Right lobe of liver (tissue), 6 donors: ENCODE data around the gene ZNF785. TPM values are rescaled to one million over a fixed set of nuclear protein-coding genes. Genes with fewer than 3 reads are reported as not detected.

Experiments
- ATAC-seq, 4 donors: fragments of 200-7000 bp; cut with Tn5 transposase; one replicate each; pipeline ENCODE4 v1.9.1; 2020; ENCODE audit warnings: mild to moderate bottlenecking in 4 of 4, moderate library complexity in 4 of 4
- DNase-seq, 3 donors: peaks; one replicate each; pipeline ENCODE4 v3.0.0-alpha.2; 2020
- H3K27ac ChIP-seq, 3 donors: fragments of 200-600 bp; one replicate each; pipeline ENCODE4 v1.8.0; 2022
- H3K27me3 ChIP-seq, 2 donors: fragments of 200-600 bp; one replicate each; pipeline ENCODE4 v1.8.0; 2022
- H3K36me3 ChIP-seq, 4 donors: fragments of 200-600 bp; sonication (generic) in 1 of 4; one replicate each; pipeline versions ENCODE4 v1.5.1 to v1.8.0; 2017 to 2022; ENCODE audit warnings: control low read depth in 1 of 4
- H3K4me1 ChIP-seq, 4 donors: fragments of 200-600 bp; sonication (generic) in 1 of 4; one replicate each; pipeline versions ENCODE4 v1.5.1 to v1.8.0; 2017 to 2022; ENCODE audit warnings: control low read depth in 1 of 4
- H3K4me3 ChIP-seq, 3 donors: fragments of 200-600 bp; one replicate each; pipeline ENCODE4 v1.8.0; 2022
- H3K9me3 ChIP-seq, 4 donors: fragments of 200-600 bp; sonication (generic) in 1 of 4; one replicate each; pipeline versions ENCODE4 v1.5.1 to v1.8.0; 2017 to 2022; ENCODE audit warnings: control low read depth in 1 of 4
- POLR2A ChIP-seq: fragments of 450-650 bp; IDR thresholded peaks from one replicate; pipeline ENCODE4 v1.6.1; 2017; ENCODE audit warnings: antibody characterized with exemption, mild to moderate bottlenecking
- WGBS: methylation state at CpG from one replicate; pipeline ENCODE4 v1.1.6; 2018; ENCODE audit warnings: low coverage, low lambda C conversion rate; ENCODE audit not compliant: insufficient coverage; ENCODE audit errors: missing lambda C conversion rate; 5-methylcytosine and 5-hydroxymethylcytosine counted together
- intact Hi-C, 2 donors: fragments of 100-400 bp; cut with DNase I; formaldehyde crosslinking; loops; one replicate each; pipeline versions ENCODE4 v1.11.2 to v1.14.1; 2022
- total RNA-seq, 6 experiments: library from RNA; depleted of rRNA in 2 of 6; stranded (reverse); fragments of >200 nt in 2 of 6; fragmentation: NEBNext Ultra II Directional in 3 of 6; extraction: Animal tissue kit (Norgen Biotek cat#: 25700) in 3 of 6; gene quantifications; one replicate each; pipeline versions ENCODE4 v1.1.0 to v1.2.4, GENCODE V29; 2016 to 2023
- TF ChIP-seq, protein P1 (sequence below), 4 donors: fragments of 200-600 bp in 3 of 4; fragments of 450-650 bp in 1 of 4; IDR thresholded peaks; one replicate each; pipeline versions ENCODE4 v1.5.1 to v1.8.0; 2016 to 2022; ENCODE audit warnings: antibody characterized with exemption in 4 of 4, mild to moderate bottlenecking in 2 of 4
- donor health status: DM: no; HTN: yes; CAD: no.
- donor health status: DM: no; HTN: no; CAD: no.
- donor health status: DM: no; HTN: no; CAD: no.
- donor health status: DM: no; HTN: yes; CAD: no.
- donor health status: DM: no; HTN: yes; CAD: no.

The ZNF785 gene
- total RNA-seq, 6 experiments from 2014 or later, result 2.4 to 6.5 (median 5.6) TPM

- peak; percentile 94 to 95 (median 94) for ATAC-seq
- peaks cover 0 to 18% (median 7%) of the 10 kb centered on the region in 4 donors for H3K36me3 ChIP-seq
- no peaks in the 10 kb centered on the region for H3K9me3 ChIP-seq
- TF ChIP-seq, protein P1, sequence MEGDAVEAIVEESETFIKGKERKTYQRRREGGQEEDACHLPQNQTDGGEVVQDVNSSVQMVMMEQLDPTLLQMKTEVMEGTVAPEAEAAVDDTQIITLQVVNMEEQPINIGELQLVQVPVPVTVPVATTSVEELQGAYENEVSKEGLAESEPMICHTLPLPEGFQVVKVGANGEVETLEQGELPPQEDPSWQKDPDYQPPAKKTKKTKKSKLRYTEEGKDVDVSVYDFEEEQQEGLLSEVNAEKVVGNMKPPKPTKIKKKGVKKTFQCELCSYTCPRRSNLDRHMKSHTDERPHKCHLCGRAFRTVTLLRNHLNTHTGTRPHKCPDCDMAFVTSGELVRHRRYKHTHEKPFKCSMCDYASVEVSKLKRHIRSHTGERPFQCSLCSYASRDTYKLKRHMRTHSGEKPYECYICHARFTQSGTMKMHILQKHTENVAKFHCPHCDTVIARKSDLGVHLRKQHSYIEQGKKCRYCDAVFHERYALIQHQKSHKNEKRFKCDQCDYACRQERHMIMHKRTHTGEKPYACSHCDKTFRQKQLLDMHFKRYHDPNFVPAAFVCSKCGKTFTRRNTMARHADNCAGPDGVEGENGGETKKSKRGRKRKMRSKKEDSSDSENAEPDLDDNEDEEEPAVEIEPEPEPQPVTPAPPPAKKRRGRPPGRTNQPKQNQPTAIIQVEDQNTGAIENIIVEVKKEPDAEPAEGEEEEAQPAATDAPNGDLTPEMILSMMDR (IDR thresholded peaks at IDR 0.05), result no peak
- TF ChIP-seq POLR2A, result peak; percentile 84
- intact Hi-C loops, result no loop called here
- peak within 1 kb of the TSS; percentile 99 to 100 (median 99) for H3K27ac ChIP-seq
- peaks cover 0 to 20% (median 11%) of the 10 kb centered on the region in 4 donors for H3K4me1 ChIP-seq
- DNase-seq, result peak; percentile 92 to 98 (median 96)
- H3K27me3 ChIP-seq, result no peaks in the 10 kb centered on the region
- WGBS, result 1% methylated on average over 20 of the region's 63 CpGs
- H3K4me3 ChIP-seq, result peak within 1 kb of the TSS; percentile 71 to 94 (median 80)
Measured at GRCh38 chr16:30609926-30610839, 24.7 kb upstream of the ZNF785 start, which contains the start of gene ZNF689. ZNF689 (minus strand) TSS chr16:30610389; CDS start chr16:30610041, 348 bp downstream.

DNA sequence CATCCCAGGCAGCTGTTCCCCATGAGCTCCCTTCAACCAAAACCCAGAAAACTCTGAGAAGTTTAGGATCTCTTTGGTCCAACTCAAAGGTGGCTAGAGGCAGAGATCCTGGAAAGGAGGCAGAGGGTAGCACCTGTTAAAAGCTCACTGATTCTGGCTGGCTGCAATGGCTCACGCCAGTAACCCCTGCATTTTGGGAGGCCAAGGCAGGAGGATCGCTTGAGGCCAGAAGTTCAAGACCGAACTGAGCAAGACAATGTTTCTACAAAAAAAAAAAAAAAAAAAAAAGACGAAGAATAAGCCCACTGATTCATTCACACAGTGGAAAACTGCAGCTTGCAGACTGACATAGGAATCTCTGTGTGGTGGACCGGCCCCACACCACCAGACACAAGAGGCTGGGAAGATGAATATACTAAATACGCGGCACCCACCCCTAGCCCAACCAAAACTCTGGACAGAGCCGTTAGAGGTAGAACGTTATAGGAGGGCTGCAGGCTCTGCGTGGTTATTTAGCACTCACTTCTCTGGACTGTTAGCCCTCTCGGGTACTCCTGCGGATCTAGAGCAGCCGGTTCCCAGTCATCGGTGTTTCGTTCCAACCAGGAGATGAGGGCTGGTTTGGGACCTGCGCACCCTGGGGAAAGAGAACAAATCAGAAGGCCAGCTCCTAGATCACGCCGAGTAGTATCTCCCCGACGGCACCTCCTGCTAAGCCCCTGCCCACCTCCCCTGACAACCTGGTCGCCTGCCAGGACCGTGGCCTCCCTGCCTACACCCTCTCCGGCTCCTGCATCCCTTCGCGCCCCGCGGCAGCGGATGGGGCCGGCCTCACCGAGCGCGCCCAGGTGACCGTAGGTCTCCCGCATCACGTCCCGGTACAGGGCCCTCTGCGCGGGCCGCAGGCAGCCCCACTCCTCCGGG is 23.8 kb upstream of the ZNF785 start:
- H3K27ac ChIP-seq, result peak overlapping the region; percentile 99 to 100 (median 99)
- no peaks in the 10 kb centered on the region for H3K27me3 ChIP-seq
- 14% methylated on average over 14 of the region's 40 CpGs for WGBS
- H3K4me3 ChIP-seq, result peak overlapping the region; percentile 71 to 94 (median 80)
- intact Hi-C loops, result no loop called here
- ATAC-seq, result peak; percentile 60 to 69 (median 69)
- TF ChIP-seq, protein P1 (IDR thresholded peaks at IDR 0.05), result no peak
- TF ChIP-seq POLR2A, result no peak
- DNase-seq, result peak; percentile 73 to 76 (median 74)
- peaks cover 0 to 18% (median 7%) of the 10 kb centered on the region in 4 donors for H3K36me3 ChIP-seq
- H3K9me3 ChIP-seq, result no peaks in the 10 kb centered on the region
- H3K4me1 ChIP-seq, result peaks cover 0 to 29% (median 15%) of the 10 kb centered on the region in 4 donors

GRCh38 chr16:30606004-30606403 is 20.5 kb upstream of the ZNF785 start:
- no peaks in the 10 kb centered on the region for H3K9me3 ChIP-seq
- no peak for ATAC-seq
- peaks cover 0 to 18% (median 8%) of the 10 kb centered on the region in 4 donors for H3K36me3 ChIP-seq
- H3K4me3 ChIP-seq, result no peak overlapping the region
- TF ChIP-seq, protein P1 (IDR thresholded peaks at IDR 0.05), result no peak
- no peak for TF ChIP-seq POLR2A
- peak overlapping the region in 1 of 3 donors; percentile 88 for H3K27ac ChIP-seq
- 100% methylated on average over 3 of the region's 3 CpGs for WGBS
- intact Hi-C loops, result no loop called here
- no peak for DNase-seq
- no peaks in the 10 kb centered on the region for H3K27me3 ChIP-seq
- peaks cover 0 to 40% (median 19%) of the 10 kb centered on the region in 4 donors for H3K4me1 ChIP-seq

GRCh38 chr16:30605158-30605557 is 19.7 kb upstream of the ZNF785 start:
- H3K4me1 ChIP-seq, result peaks cover 0 to 36% (median 16%) of the 10 kb centered on the region in 4 donors
- 75% methylated on average over 9 of the region's 15 CpGs for WGBS
- no peaks in the 10 kb centered on the region for H3K9me3 ChIP-seq
- peak overlapping the region; percentile 26 to 99 (median 88) for H3K27ac ChIP-seq
- intact Hi-C loops, result no loop called here
- ATAC-seq, result no peak
- H3K27me3 ChIP-seq, result no peaks in the 10 kb centered on the region
- peaks cover 0 to 18% (median 8%) of the 10 kb centered on the region in 4 donors for H3K36me3 ChIP-seq
- TF ChIP-seq POLR2A, result no peak
- TF ChIP-seq, protein P1 (IDR thresholded peaks at IDR 0.05), result no peak
- peak in 2 of 3 donors; percentile 38 to 59 for DNase-seq
- peak overlapping the region in 2 of 3 donors; percentile 21 to 40 for H3K4me3 ChIP-seq
